IMR-90 (cell line): ENCODE measurements around the gene SLC6A13. TPM values are rescaled to one million over a fixed set of nuclear protein-coding genes. Genes with fewer than 3 reads are reported as not detected.

ENCODE experiments used
- ATAC-seq: fragments of 200-7000 bp; cut with Tn5 transposase; 2 replicates; pipeline ENCODE4 v1.9.1; 2020; ENCODE audit warnings: low read depth, mild to moderate bottlenecking, moderate library complexity
- BruUV-seq: library from RNA; stranded (reverse); fragments of 400-500 nt; replicated peaks from 2 replicates; lab custom pipeline; 2021; lab: Mats Ljungman, UMichigan
- CTCF ChIA-PET: fragments of 300-600 bp; formaldehyde crosslinking; extraction: SDS; loops from one replicate; lab custom pipeline; 2021; ENCODE audit warnings: antibody characterized with exemption; lab: Yijun Ruan, JAX
- POLR2A ChIA-PET: fragments of 300-600 bp; sonication (Branson Sonifier 250); formaldehyde crosslinking; loops from one replicate; lab custom pipeline; 2022; ENCODE audit warnings: antibody characterized with exemption; ENCODE audit not compliant: unreplicated experiment; lab: Charles Lee
- DNase-seq: peaks from one replicate; pipeline ENCODE4 v3.0.0; 2013
- H2AFZ ChIP-seq: replicated peaks from 2 replicates; pipeline ENCODE3; 2013; ENCODE audit warnings: low read length, mild to moderate bottlenecking; ENCODE audit not compliant: poor library complexity
- H2AK5ac ChIP-seq: 2 replicates; pipeline ENCODE4 v1.6.1; 2013; ENCODE audit warnings: low read depth, low read length, inconsistent platforms
- H2AK9ac ChIP-seq: replicated peaks from 2 replicates; pipeline ENCODE3; 2013; ENCODE audit warnings: mild to moderate bottlenecking, low read depth, low read length, moderate library complexity; ENCODE audit not compliant: poor library complexity
- H2BK120ac ChIP-seq: 2 replicates; pipeline ENCODE4 v1.6.1; 2013; ENCODE audit warnings: low read depth, low read length, inconsistent platforms
- H2BK15ac ChIP-seq: 3 replicates; pipeline ENCODE4 v1.6.1; 2013; ENCODE audit warnings: low read depth, low read length, inconsistent platforms
- H2BK20ac ChIP-seq: 2 replicates; pipeline ENCODE4 v1.6.1; 2013; ENCODE audit warnings: low read depth, mild to moderate bottlenecking, inconsistent platforms, low read length, moderate library complexity
- H2BK5ac ChIP-seq: 2 replicates; pipeline ENCODE4 v1.6.1; 2013; ENCODE audit warnings: mild to moderate bottlenecking, low read depth, low read length, inconsistent platforms; ENCODE audit not compliant: poor library complexity, severe bottlenecking
- H3K14ac ChIP-seq: replicated peaks from 2 replicates; pipeline ENCODE4 v1.6.1; 2013; ENCODE audit warnings: low read depth, low read length, inconsistent platforms
- H3K18ac ChIP-seq: 2 replicates; pipeline ENCODE4 v1.6.1; 2013; ENCODE audit warnings: low read depth, low read length, control low read depth
- H3K23ac ChIP-seq: 2 replicates; pipeline ENCODE4 v1.6.1; 2013; ENCODE audit warnings: low read depth, low read length, inconsistent platforms
- H3K27ac ChIP-seq: 2 replicates; pipeline ENCODE4 v1.5.1; 2013; ENCODE audit warnings: mild to moderate bottlenecking, control low read depth, low read length; ENCODE audit not compliant: insufficient read depth
- H3K27me3 ChIP-seq: 2 replicates; pipeline ENCODE4 v1.6.1; 2013; ENCODE audit warnings: low read length; ENCODE audit not compliant: control insufficient read depth, insufficient read depth
- H3K36me3 ChIP-seq: 2 replicates; pipeline ENCODE4 v1.6.1; 2013; ENCODE audit warnings: low read length, mixed read lengths; ENCODE audit not compliant: control insufficient read depth, insufficient read depth
- H3K4ac ChIP-seq: 2 replicates; pipeline ENCODE4 v1.6.1; 2013; ENCODE audit warnings: low read depth, low read length, inconsistent platforms
- H3K4me1 ChIP-seq: 2 replicates; pipeline ENCODE4 v1.6.1; 2013; ENCODE audit warnings: low read length, mixed read lengths; ENCODE audit not compliant: control insufficient read depth, insufficient read depth
- H3K4me2 ChIP-seq: 2 replicates; pipeline ENCODE4 v1.6.1; 2013; ENCODE audit warnings: low read depth, mild to moderate bottlenecking, control low read depth, low read length, moderate library complexity
- H3K4me3 ChIP-seq: 2 replicates; pipeline ENCODE4 v1.5.1; 2013; ENCODE audit warnings: low read depth, mild to moderate bottlenecking, control low read depth, low read length, moderate library complexity; ENCODE audit not compliant: insufficient read depth
- H3K56ac ChIP-seq: 2 replicates; pipeline ENCODE4 v1.6.1; 2013; ENCODE audit warnings: low read length, inconsistent platforms; ENCODE audit not compliant: insufficient read depth; ENCODE audit errors: extremely low read depth
- H3K79me1 ChIP-seq, 2 experiments: 2 replicates each; pipeline ENCODE4 v1.6.1; 2013; ENCODE audit warnings: low read length in 2 of 2, inconsistent platforms in 1 of 2, low read depth in 1 of 2
- H3K9ac ChIP-seq: 2 replicates; pipeline ENCODE4 v1.6.1; 2013; ENCODE audit warnings: low read depth, low read length, control low read depth
- H3K9me1 ChIP-seq: 2 replicates; pipeline ENCODE4 v1.6.1; 2013; ENCODE audit warnings: low read length, inconsistent platforms; ENCODE audit not compliant: insufficient read depth
- H3K9me3 ChIP-seq: 2 replicates; pipeline ENCODE4 v1.6.1; 2013; ENCODE audit warnings: low read length; ENCODE audit not compliant: control insufficient read depth, insufficient read depth
- H4K20me1 ChIP-seq: 2 replicates; pipeline ENCODE4 v1.6.1; 2013; ENCODE audit warnings: low read length, inconsistent platforms; ENCODE audit not compliant: insufficient read depth
- H4K5ac ChIP-seq: 2 replicates; pipeline ENCODE4 v1.6.1; 2013; ENCODE audit warnings: mild to moderate bottlenecking, low read depth, low read length, control low read depth
- H4K8ac ChIP-seq, 2 experiments: 2 replicates each; pipeline ENCODE4 v1.6.1; 2013; ENCODE audit warnings: low read depth in 2 of 2, low read length in 2 of 2, control low read depth in 1 of 2, inconsistent platforms in 1 of 2
- H4K91ac ChIP-seq: 2 replicates; pipeline ENCODE4 v1.6.1; 2013; ENCODE audit warnings: low read depth, low read length, inconsistent platforms; ENCODE audit not compliant: insufficient read depth
- BHLHE40 ChIP-seq: fragments of 150-350 bp; IDR thresholded peaks from 2 replicates; pipeline ENCODE4 v1.6.1; 2016; ENCODE audit warnings: mild to moderate bottlenecking, low read depth, low read length
- CEBPB ChIP-seq: IDR thresholded peaks from 2 replicates; pipeline ENCODE4 v1.6.1; 2012; ENCODE audit warnings: low read depth, low read length, improper control_type of control experiment
- CHD1 ChIP-seq: IDR thresholded peaks from 2 replicates; pipeline ENCODE4 v1.6.1; 2012; ENCODE audit warnings: low read depth, low read length, improper control_type of control experiment
- CTCF ChIP-seq: conservative IDR thresholded peaks from 2 replicates; pipeline ENCODE4 v1.5.1; 2012; ENCODE audit warnings: mild to moderate bottlenecking, low read depth, low read length, improper control_type of control experiment
- FOS ChIP-seq: fragments of 150-350 bp; IDR thresholded peaks from 2 replicates; pipeline ENCODE4 v1.6.1; 2016; ENCODE audit warnings: low read depth, low read length
- MAZ ChIP-seq: IDR thresholded peaks from 2 replicates; pipeline ENCODE4 v1.6.1; 2012; ENCODE audit warnings: low read depth, mild to moderate bottlenecking, low read length, improper control_type of control experiment, moderate library complexity, borderline replicate concordance
- NFE2L2 ChIP-seq: fragments of 150-350 bp; IDR thresholded peaks from 2 replicates; pipeline ENCODE4 v1.6.1; 2016; ENCODE audit warnings: low read depth, mild to moderate bottlenecking, low read length
- RAD21 ChIP-seq: IDR thresholded peaks from 2 replicates; pipeline ENCODE4 v1.6.1; 2012; ENCODE audit warnings: low read length, improper control_type of control experiment
- RFX5 ChIP-seq: IDR thresholded peaks from 2 replicates; pipeline ENCODE4 v1.8.0; 2012; ENCODE audit warnings: low read depth, mild to moderate bottlenecking, low read length, moderate library complexity
- SMC3 ChIP-seq: fragments of 150-350 bp; IDR thresholded peaks from 2 replicates; pipeline ENCODE4 v1.6.1; 2016; ENCODE audit warnings: low read depth, mild to moderate bottlenecking, antibody characterized with exemption, low read length, moderate library complexity
- USF2 ChIP-seq: fragments of 150-350 bp; IDR thresholded peaks from 2 replicates; pipeline ENCODE4 v1.6.1; 2017; ENCODE audit warnings: mild to moderate bottlenecking, antibody characterized with exemption, low read length, low read depth
- WGBS, 2 experiments: methylation state at CpG; one replicate each; pipeline versions ENCODE4 v1.1.5 to v1.1.7; 2013; ENCODE audit warnings: missing lambda C conversion rate in 2 of 2; ENCODE audit not compliant: insufficient read length in 1 of 2; ENCODE audit errors: extremely low coverage in 2 of 2; 5-methylcytosine and 5-hydroxymethylcytosine counted together
- dilution Hi-C: fragments of 300-500 bp; cut with HindIII; formaldehyde crosslinking; loops from one replicate; pipeline ENCODE4 v1.14.3; 2018; ENCODE audit warnings: low sequenced_read_pairs; ENCODE audit not compliant: unreplicated experiment
- in situ Hi-C: fragments of 300-500 bp; cut with MboI; formaldehyde crosslinking; loops from 3 replicates; pipeline ENCODE4 v1.14.3; 2019; ENCODE audit warnings: low sequenced_read_pairs, inconsistent platforms, mixed read lengths
- intact Hi-C: fragments of 100-400 bp; cut with micrococcal nuclease; formaldehyde crosslinking; loops from 2 replicates; pipeline ENCODE4 v1.10.0; 2022
- polyA plus RNA-seq, 3 experiments: library from polyadenylated mRNA; depleted of rRNA; stranded (reverse); fragments of >200 nt; gene quantifications; 2 replicates each; pipeline ENCODE4 v1.2.3, GENCODE V29; 2012; ENCODE audit warnings: low replicate concordance in 1 of 3
- total RNA-seq: library from RNA; depleted of rRNA; stranded (reverse); fragments of >200 nt; gene quantifications from 2 replicates; pipeline ENCODE4 v1.2.3, GENCODE V29; 2012

Gene SLC6A13
- total and polyA plus RNA-seq, 2 of the 4 experiments (the other 2 are of a cell fraction), result under 0.01 to 0.10 TPM

- POLR2A ChIA-PET, result no interaction called here
- Histone ChIP-seq H3K56ac (no peak overlapping the region), H4K20me1 (no peaks in the 10 kb centered on the region), H3K9ac (no peak overlapping the region), H3K18ac (no peak overlapping the region), H3K9me1 (no peaks in the 10 kb centered on the region; the same call in 1 of the 2 replicates), H3K4me3 (no peak overlapping the region), H2AFZ (no peak overlapping the region), H3K27me3 (peaks cover 74% of the 10 kb centered on the region), H2AK9ac (no peak overlapping the region), H4K91ac (no peak overlapping the region), H3K79me1 (no peaks in the 10 kb centered on the region), H3K4ac (no peak overlapping the region), H3K14ac (no peak overlapping the region), H2BK5ac (no peak overlapping the region), H3K27ac (no peak overlapping the region), H2BK120ac (no peak overlapping the region), H3K36me3 (no peaks in the 10 kb centered on the region), H4K8ac (no peak overlapping the region), H2BK20ac (no peak overlapping the region), H3K4me2 (no peak overlapping the region), H2BK15ac (no peak overlapping the region), H4K5ac (no peak overlapping the region), H3K4me1 (peaks cover 3% of the 10 kb centered on the region), H3K23ac (no peak overlapping the region), H3K9me3 (no peaks in the 10 kb centered on the region), H2AK5ac (no peak overlapping the region)
- DNase-seq (no peak), ATAC-seq (no peak)
- intact Hi-C loops, result no loop called here
- CTCF ChIA-PET, result no interaction called here
- TF ChIP-seq FOS (no peak), CTCF (no peak), USF2 (no peak), NFE2L2 (no peak), RFX5 (no peak), CHD1 (no peak), MAZ (no peak), BHLHE40 (no peak), CEBPB (no peak), SMC3 (no peak), RAD21 (no peak)
- in situ Hi-C loops, result no loop called here
- WGBS, 2 experiments, result 40% methylated on average over 3 of the region's 4 CpGs; no CpG with 5 or more reads in 1 of the 2 experiments
- no TSS peak for BruUV-seq
- dilution Hi-C loops, result no loop called here
Measured at GRCh38 chr12:208813-209212, 53.8 kb downstream of the SLC6A13 start.
